ENCODE data around the gene PTPRZ1. TPM values are rescaled to one million over a fixed set of nuclear protein-coding genes. Genes with fewer than 3 reads are reported as not detected.

Gene PTPRZ1
- total and polyA plus RNA-seq, 2 of the 8 experiments (the other 6 are each of a cell fraction or from before 2014, with no cell fraction given): 112 to 135 TPM

GRCh38 chr7:121932768-121933167 is 59.8 kb downstream of the PTPRZ1 start:
- ChIA-PET CTCF (ENCODE audit: partially characterized antibody) (interaction anchor here (0.8 to 2.1 kb wide), 2 partner anchors 22 to 62 kb away, joined by 3 to 7 read pairs; no protein-coding TSS in a partner anchor), POLR2A (ENCODE audit: partially characterized antibody) (no interaction called here)
- 0 out of 2 replicates have a peak, but pooled peaks cover 2% of the 10 kb centered on the region for H3K23me2 ChIP-seq (ENCODE audit: low read depth, low read length)

More at GRCh38 chr7:121932768-121933167, 59.8 kb downstream of the PTPRZ1 start:
- no peak overlapping the region for H3K4ac ChIP-seq (replicated peaks; ENCODE audit: insufficient read length, low read depth, low read length)
- no peak overlapping the region for H3K18ac ChIP-seq (ENCODE audit: extremely low read depth, low read length)
- no peaks in the 10 kb centered on the region for H4K20me1 ChIP-seq (replicated peaks in 1 of 2; ENCODE audit: control insufficient read depth in 1 of 2, insufficient read depth in 2 of 2, low read length in 2 of 2)
- no peak overlapping the region for H3K4me3 ChIP-seq (ENCODE audit: extremely low read depth in 1 of 4, insufficient read depth in 2 of 4, low read depth in 3 of 4, low read length in 4 of 4)
- H2AFZ ChIP-seq (ENCODE audit: low read length): no peak overlapping the region
- H3K36me3 ChIP-seq (ENCODE audit: control insufficient read depth in 2 of 4, insufficient read depth in 4 of 4, low read length in 3 of 4): peaks cover 0 to 18% (median 7%) of the 10 kb centered on the region in 4 experiments; a peak in 3 of 8 replicates
- H3K79me2 ChIP-seq (ENCODE audit: control insufficient read depth in 1 of 2, insufficient read depth in 2 of 2, low read length in 2 of 2): peaks cover 0 to 34% of the 10 kb centered on the region in 2 experiments; a peak in 2 of 4 replicates
- H2AK5ac ChIP-seq (ENCODE audit: low read depth, low read length): no peak overlapping the region
- H3K4me2 ChIP-seq (ENCODE audit: insufficient read depth in 1 of 2, low read depth in 2 of 2, low read length in 2 of 2): no peak overlapping the region
- no peak overlapping the region for H3K27ac ChIP-seq (ENCODE audit: low read depth, low read length)
- 100% methylated on average over 1 of the region's 1 CpG; no CpG with 5 or more reads in 1 of the 2 experiments for WGBS, 2 experiments (ENCODE audit: extremely low coverage in 1 of 2, insufficient coverage in 1 of 2, insufficient read length in 1 of 2, insufficient replicate concordance in 2 of 2, low coverage in 1 of 2, low lambda C conversion rate in 2 of 2, missing lambda C conversion rate in 1 of 2)
- peaks cover 3% of the 10 kb centered on the region; the same call in 1 of the 2 replicates for H3K79me1 ChIP-seq (ENCODE audit: low read depth, low read length)
- H3K9me3 ChIP-seq (ENCODE audit: insufficient read depth in 2 of 2, low read depth in 1 of 2, low read length in 1 of 2): no peaks in the 10 kb centered on the region
- peak overlapping the region; percentile 45 for H4K5ac ChIP-seq (ENCODE audit: insufficient read length, low read depth, low read length)
- no peak overlapping the region for H4K91ac ChIP-seq (replicated peaks; ENCODE audit: insufficient read length, low read length)
- no peak for FAIRE-seq
- no peak overlapping the region for H2BK12ac ChIP-seq (ENCODE audit: low read depth, low read length)
- no peak overlapping the region for H2BK15ac ChIP-seq (ENCODE audit: low read length)
- H2BK5ac ChIP-seq (ENCODE audit: low read depth, low read length): no peak overlapping the region
- H3K4me1 ChIP-seq (replicated peaks in 1 of 4; ENCODE audit: control insufficient read depth in 3 of 4, insufficient read depth in 4 of 4, low read length in 3 of 4): peaks cover 4 to 22% (median 13%) of the 10 kb centered on the region in 4 experiments
- no peak overlapping the region for H4K8ac ChIP-seq (ENCODE audit: extremely low read depth, insufficient read depth, low read length)
- H3K56ac ChIP-seq (replicated peaks; ENCODE audit: insufficient read length, low read depth, low read length): no peak overlapping the region
- DNase-seq (ENCODE audit: low read depth in 1 of 2, low spot score in 2 of 2): no peak
- TF ChIP-seq NRF1 (IDR thresholded peaks at IDR 0.05; ENCODE audit: low read depth, low read length) (no peak), TCF12 (IDR thresholded peaks at IDR 0.05; ENCODE audit: low read depth, low read length) (no peak), USF2 (IDR thresholded peaks at IDR 0.05; ENCODE audit: low read length) (no peak), RXRA (IDR thresholded peaks at IDR 0.05; ENCODE audit: insufficient read depth, low read depth, low read length) (no peak), ATF3 (IDR thresholded peaks at IDR 0.05; ENCODE audit: insufficient read depth, low read depth, low read length) (no peak), TEAD4 (IDR thresholded peaks at IDR 0.05; ENCODE audit: low read depth, low read length) (no peak), TBP (IDR thresholded peaks at IDR 0.05; ENCODE audit: low read depth, low read length) (no peak)
- no peaks in the 10 kb centered on the region for H3K27me3 ChIP-seq (replicated peaks in 1 of 4; ENCODE audit: control insufficient read depth in 3 of 4, extremely low read depth in 1 of 4, insufficient read depth in 3 of 4, low read length in 3 of 4)
- H3K14ac ChIP-seq (ENCODE audit: insufficient read length): no peak overlapping the region
- no peak overlapping the region for H2BK20ac ChIP-seq (ENCODE audit: low read length)
- no peak overlapping the region for H2BK120ac ChIP-seq (replicated peaks; ENCODE audit: low read depth, low read length)
- H3K9ac ChIP-seq (replicated peaks in 1 of 4; ENCODE audit: extremely low read depth in 1 of 4, low read depth in 3 of 4, low read length in 3 of 4): no peak overlapping the region
- H3K23ac ChIP-seq (ENCODE audit: insufficient read length): no peak overlapping the region

Measured in H1 (cell line).